HepG2 (cell line): ENCODE measurements around the gene PHF13. TPM values are rescaled to one million over a fixed set of nuclear protein-coding genes. Genes with fewer than 3 reads are reported as not detected.

ENCODE experiments used
- BCL6 ChIP-seq: IDR thresholded peaks from 2 replicates; pipeline ENCODE4 v1.6.1; 2016; ENCODE audit warnings: missing genetic modification reagents, missing compliant biosample characterization
- HDAC1 ChIP-seq: sonication (generic); formaldehyde crosslinking; IDR thresholded peaks from 2 replicates; pipeline ENCODE4 v1.5.1; 2020; ENCODE audit warnings: mild to moderate bottlenecking, missing genetic modification reagents
- PATZ1 ChIP-seq: sonication (generic); formaldehyde crosslinking; IDR thresholded peaks from 2 replicates; pipeline ENCODE4 v1.4.0; 2020; ENCODE audit warnings: missing genetic modification reagents
- PTBP1 ChIP-seq: fragments of 200-400 bp; formaldehyde crosslinking; IDR thresholded peaks from 2 replicates; pipeline ENCODE4 v1.6.1; 2018; ENCODE audit warnings: low read length, low read depth; ENCODE audit not compliant: poor library complexity, severe bottlenecking
- ZBTB10 ChIP-seq: sonication (generic); formaldehyde crosslinking; IDR thresholded peaks from 2 replicates; pipeline ENCODE4 v1.4.0; 2020; ENCODE audit warnings: missing genetic modification reagents, borderline replicate concordance
- ZHX1 ChIP-seq: sonication (generic); formaldehyde crosslinking; IDR thresholded peaks from 2 replicates; pipeline ENCODE4 v1.8.1; 2022; ENCODE audit warnings: low read depth, mild to moderate bottlenecking, missing genetic modification reagents
- ZNF124 ChIP-seq: sonication (generic); formaldehyde crosslinking; IDR thresholded peaks from 2 replicates; pipeline ENCODE4 v1.4.0; 2020; ENCODE audit warnings: missing genetic modification reagents
- ZNF503 ChIP-seq: sonication (generic); formaldehyde crosslinking; IDR thresholded peaks from 2 replicates; pipeline ENCODE4 v1.4.0; 2020; ENCODE audit warnings: missing genetic modification reagents
- ZNF543 ChIP-seq: sonication (generic); formaldehyde crosslinking; IDR thresholded peaks from 2 replicates; pipeline ENCODE4 v1.4.0; 2020; ENCODE audit warnings: mild to moderate bottlenecking, missing genetic modification reagents
- ZNF800 ChIP-seq: sonication (generic); formaldehyde crosslinking; IDR thresholded peaks from 2 replicates; pipeline ENCODE4 v1.4.0; 2020; ENCODE audit warnings: missing genetic modification reagents
- polyA plus RNA-seq, 8 experiments: library from polyadenylated mRNA; depleted of rRNA in 3 of 8; stranded (reverse) in 7 of 8; unstranded in 1 of 8; fragments of >200 nt; fragmentation: Illumina TruSeq in 4 of 8; extraction: Trizol in 4 of 8; gene quantifications; 2 replicates each; pipeline versions ENCODE4 v1.2.1 to v1.2.3, GENCODE V29; 2011 to 2016; ENCODE audit warnings: low read depth in 4 of 8, missing spikeins in 1 of 8, mixed read lengths in 1 of 8; ENCODE audit not compliant: insufficient read depth in 1 of 8
- total RNA-seq, 5 experiments: library from RNA; depleted of rRNA; stranded (reverse); fragments of >200 nt; fragmentation: Illumina TruSeq; extraction: Trizol; gene quantifications; 2 replicates each; pipeline ENCODE4 v1.2.3, GENCODE V29; 2016; ENCODE audit warnings: low read depth in 1 of 5

Gene PHF13
- total and polyA plus RNA-seq, 2 of the 13 experiments (the other 11 are each of a cell fraction or from before 2014, with no cell fraction given) = 4.7 to 7.4 TPM

GRCh38 chr1:6614019-6614928 lies 743 bp downstream of the PHF13 start (continued):
- TF ChIP-seq PATZ1 (CRISPR knock-in tag) = peak; percentile 77; the same call in 1 of the 2 replicates
- peak; percentile 59; the same call in 1 of the 2 replicates for TF ChIP-seq BCL6 (CRISPR knock-in tag)
- no peak for TF ChIP-seq PTBP1
- TF ChIP-seq ZHX1 (CRISPR knock-in tag) = no peak
- TF ChIP-seq ZNF124 (CRISPR knock-in tag) = no peak
- TF ChIP-seq HDAC1 = no peak
- no peak for TF ChIP-seq ZNF800
- TF ChIP-seq ZNF503 (CRISPR knock-in tag) = no peak
- TF ChIP-seq ZBTB10 (CRISPR knock-in tag) = 0 out of 2 replicates have a peak, but pooled peaks have one; percentile 13
- 0 out of 2 replicates have a peak, but pooled peaks have one; percentile 12 for TF ChIP-seq ZNF543 (CRISPR knock-in tag)
